ENCODE results near the gene THSD7B. TPM values are rescaled to one million over a fixed set of nuclear protein-coding genes. Genes with fewer than 3 reads are reported as not detected.

Gene THSD7B
- polyA plus RNA-seq, 1 donor from 2014 or later, result 0.46 TPM

- H3K36me3 ChIP-seq (ENCODE audit: insufficient read depth, low read length), result no peaks in the 10 kb centered on the region
- H3F3A ChIP-seq (ENCODE audit: insufficient read depth, low read length, poor library complexity, severe bottlenecking), result no peaks in the 10 kb centered on the region
- H3K9me3 ChIP-seq (ENCODE audit: low read length), result no peaks in the 10 kb centered on the region
- no peak overlapping the region for H3K4me3 ChIP-seq (ENCODE audit: low read length)
- TF ChIP-seq TAF1 (IDR thresholded peaks at IDR 0.05; ENCODE audit: low read depth), result no peak
- TF ChIP-seq EZH2 (IDR thresholded peaks at IDR 0.05; ENCODE audit: borderline replicate concordance, insufficient read depth, low read length, poor library complexity, severe bottlenecking), result no peak
- TF ChIP-seq EP300 (conservative IDR thresholded peaks at IDR 0.05; ENCODE audit: poor library complexity, severe bottlenecking), result no peak
- no peak for TF ChIP-seq REST (IDR thresholded peaks at IDR 0.05; ENCODE audit: borderline replicate concordance)
- TF ChIP-seq RAD21 (conservative IDR thresholded peaks at IDR 0.05), result no peak
- TF ChIP-seq SMC3 (conservative IDR thresholded peaks at IDR 0.05; ENCODE audit: poor library complexity), result no peak
- H2AFZ ChIP-seq (ENCODE audit: low read depth, low read length), result no peak overlapping the region
- no peaks in the 10 kb centered on the region for H3K27me3 ChIP-seq (ENCODE audit: insufficient read depth, low read depth, low read length)
- H4K20me1 ChIP-seq (ENCODE audit: insufficient read depth), result no peaks in the 10 kb centered on the region
- H3K79me2 ChIP-seq (replicated peaks; ENCODE audit: insufficient read depth, low read length), result no peaks in the 10 kb centered on the region
- no peak overlapping the region for H3K27ac ChIP-seq (ENCODE audit: low read length)
- H3K9ac ChIP-seq (ENCODE audit: low read length), result no peak overlapping the region
- no peak overlapping the region for H3K4me2 ChIP-seq (ENCODE audit: low read length)
- no peaks in the 10 kb centered on the region for H3K9me2 ChIP-seq (ENCODE audit: insufficient read depth, low read length)
Measured at GRCh38 chr2:137093116-137093515, 327.8 kb downstream of the THSD7B start.

GRCh38 chr2:137096187-137096586, 330.8 kb downstream of the THSD7B start:
- H3K79me2 ChIP-seq (replicated peaks; ENCODE audit: insufficient read depth, low read length), result no peaks in the 10 kb centered on the region
- no peak overlapping the region for H3K27ac ChIP-seq (ENCODE audit: low read length)
- no peak overlapping the region for H3K4me2 ChIP-seq (ENCODE audit: low read length)
- no peaks in the 10 kb centered on the region for H3K27me3 ChIP-seq (ENCODE audit: insufficient read depth, low read depth, low read length)
- no peaks in the 10 kb centered on the region for H3K36me3 ChIP-seq (ENCODE audit: insufficient read depth, low read length)
- no peak overlapping the region for H3K4me3 ChIP-seq (ENCODE audit: low read length)
- H3K9ac ChIP-seq (ENCODE audit: low read length), result no peak overlapping the region
- no peaks in the 10 kb centered on the region for H3K9me3 ChIP-seq (ENCODE audit: low read length)
- no peaks in the 10 kb centered on the region for H3K9me2 ChIP-seq (ENCODE audit: insufficient read depth, low read length)
- TF ChIP-seq TAF1 (IDR thresholded peaks at IDR 0.05; ENCODE audit: low read depth), result no peak
- no peak for TF ChIP-seq RAD21 (conservative IDR thresholded peaks at IDR 0.05)
- TF ChIP-seq EZH2 (IDR thresholded peaks at IDR 0.05; ENCODE audit: borderline replicate concordance, insufficient read depth, low read length, poor library complexity, severe bottlenecking), result no peak
- no peak for TF ChIP-seq MXI1 (conservative IDR thresholded peaks at IDR 0.05; ENCODE audit: poor library complexity, severe bottlenecking)
- TF ChIP-seq EP300 (conservative IDR thresholded peaks at IDR 0.05; ENCODE audit: poor library complexity, severe bottlenecking), result no peak
- no peak for TF ChIP-seq SMC3 (conservative IDR thresholded peaks at IDR 0.05; ENCODE audit: poor library complexity)
- no peak for TF ChIP-seq REST (IDR thresholded peaks at IDR 0.05; ENCODE audit: borderline replicate concordance)
- no peak for TF ChIP-seq CTCF (IDR thresholded peaks at IDR 0.05; ENCODE audit: poor library complexity, severe bottlenecking)
- TF ChIP-seq POLR2AphosphoS5 (IDR thresholded peaks at IDR 0.05), result no peak
- no peaks in the 10 kb centered on the region for H4K20me1 ChIP-seq (ENCODE audit: insufficient read depth)
- no peak overlapping the region for H2AFZ ChIP-seq (ENCODE audit: low read depth, low read length)
- no peaks in the 10 kb centered on the region for H3F3A ChIP-seq (ENCODE audit: insufficient read depth, low read length, poor library complexity, severe bottlenecking)
